MG63 (cell line): ENCODE results near the gene MTF1. TPM values are rescaled to one million over a fixed set of nuclear protein-coding genes. Genes with fewer than 3 reads are reported as not detected.

Source experiments
- DNase-seq: peaks from one replicate; pipeline ENCODE4 v3.0.0-alpha.2; 2020
- H3K27me3 ChIP-seq: fragments of 250-450 bp; sonication (Bioruptor Pico); 2 replicates; pipeline ENCODE4 v1.5.1; 2020; ENCODE audit warnings: mild to moderate bottlenecking, moderate library complexity
- H3K36me3 ChIP-seq: fragments of 250-450 bp; sonication (Bioruptor Pico); 2 replicates; pipeline ENCODE4 v1.5.1; 2020; ENCODE audit warnings: mild to moderate bottlenecking, moderate library complexity
- H3K4me3 ChIP-seq: fragments of 250-450 bp; sonication (Bioruptor Pico); 2 replicates; pipeline ENCODE4 v1.5.1; 2020; ENCODE audit warnings: mild to moderate bottlenecking, moderate library complexity
- H3K9me3 ChIP-seq: fragments of 250-450 bp; sonication (Bioruptor Pico); 2 replicates; pipeline ENCODE4 v1.5.1; 2020; ENCODE audit warnings: mild to moderate bottlenecking, moderate library complexity
- total RNA-seq: library from RNA; depleted of rRNA; stranded (reverse); fragments of >200 nt; shearing (Covaris generic); gene quantifications from 2 replicates; pipeline ENCODE4 v1.2.3, GENCODE V29; 2014; ENCODE audit warnings: low replicate concordance

Gene MTF1
- total RNA-seq, 1 experiment from 2014 or later: 2.5 TPM

- Histone ChIP-seq H3K27me3 (no peaks in the 10 kb centered on the region), H3K36me3 (peaks cover 55% of the 10 kb centered on the region), H3K9me3 (no peaks in the 10 kb centered on the region), H3K4me3 (no peak overlapping the region)
- no peak for DNase-seq
Observed at GRCh38 chr1:37883671-37884070, 24.3 kb upstream of the MTF1 start.

- peaks cover 50% of the 10 kb centered on the region for H3K36me3 ChIP-seq
Observed at GRCh38 chr1:37879865-37880264, 20.5 kb upstream of the MTF1 start.

GRCh38 chr1:37878071-37878470, 18.7 kb upstream of the MTF1 start:
- peaks cover 56% of the 10 kb centered on the region for H3K36me3 ChIP-seq
- DNase-seq: no peak

More at GRCh38 chr1:37879865-37880264, 20.5 kb upstream of the MTF1 start:
- Histone ChIP-seq H3K4me3 (no peak overlapping the region), H3K27me3 (no peaks in the 10 kb centered on the region), H3K9me3 (no peaks in the 10 kb centered on the region)
- DNase-seq: no peak

GRCh38 chr1:37875833-37876232, 16.4 kb upstream of the MTF1 start:
- no peaks in the 10 kb centered on the region for H3K27me3 ChIP-seq
- H3K36me3 ChIP-seq: peaks cover 49% of the 10 kb centered on the region
- no peaks in the 10 kb centered on the region for H3K9me3 ChIP-seq
- H3K4me3 ChIP-seq: no peak overlapping the region
- no peak for DNase-seq

More at GRCh38 chr1:37878071-37878470, 18.7 kb upstream of the MTF1 start:
- no peak overlapping the region for H3K4me3 ChIP-seq
- no peaks in the 10 kb centered on the region for H3K27me3 ChIP-seq
- no peaks in the 10 kb centered on the region for H3K9me3 ChIP-seq

GRCh38 chr1:37872692-37873091, 13.3 kb upstream of the MTF1 start:
- H3K4me3 ChIP-seq: no peak overlapping the region
- H3K36me3 ChIP-seq: peaks cover 45% of the 10 kb centered on the region
- no peaks in the 10 kb centered on the region for H3K9me3 ChIP-seq
- DNase-seq: no peak
- no peaks in the 10 kb centered on the region for H3K27me3 ChIP-seq

- H3K27me3 ChIP-seq: no peaks in the 10 kb centered on the region
- DNase-seq: no peak
- no peak overlapping the region for H3K4me3 ChIP-seq
- H3K9me3 ChIP-seq: no peaks in the 10 kb centered on the region
- peaks cover 48% of the 10 kb centered on the region for H3K36me3 ChIP-seq
Observed at GRCh38 chr1:37868466-37868865, 9.1 kb upstream of the MTF1 start.

- Histone ChIP-seq H3K36me3 (peaks cover 43% of the 10 kb centered on the region), H3K4me3 (no peak overlapping the region), H3K27me3 (no peaks in the 10 kb centered on the region), H3K9me3 (no peaks in the 10 kb centered on the region)
- no peak for DNase-seq
Observed at GRCh38 chr1:37867784-37868183, 8.4 kb upstream of the MTF1 start.

- no peak overlapping the region for H3K4me3 ChIP-seq
- no peaks in the 10 kb centered on the region for H3K27me3 ChIP-seq
- H3K36me3 ChIP-seq: peaks cover 44% of the 10 kb centered on the region
- DNase-seq: no peak
- no peaks in the 10 kb centered on the region for H3K9me3 ChIP-seq
Observed at GRCh38 chr1:37866491-37866890, 7.1 kb upstream of the MTF1 start.

GRCh38 chr1:37865348-37866120, 6.1 kb upstream of the MTF1 start:
- no peaks in the 10 kb centered on the region for H3K9me3 ChIP-seq
- H3K36me3 ChIP-seq: peaks cover 49% of the 10 kb centered on the region
- no peaks in the 10 kb centered on the region for H3K27me3 ChIP-seq
- no peak overlapping the region for H3K4me3 ChIP-seq
- peak; percentile 42 for DNase-seq

- Histone ChIP-seq H3K36me3 (peaks cover 38% of the 10 kb centered on the region), H3K4me3 (no peak overlapping the region), H3K27me3 (no peaks in the 10 kb centered on the region), H3K9me3 (no peaks in the 10 kb centered on the region)
- no peak for DNase-seq
Observed at GRCh38 chr1:37862330-37862729, 2.9 kb upstream of the MTF1 start.

- DNase-seq: no peak
- peaks cover 39% of the 10 kb centered on the region for H3K36me3 ChIP-seq
- H3K27me3 ChIP-seq: no peaks in the 10 kb centered on the region
- H3K4me3 ChIP-seq: no peak overlapping the region
- H3K9me3 ChIP-seq: no peaks in the 10 kb centered on the region
Observed at GRCh38 chr1:37861151-37861550, 1.8 kb upstream of the MTF1 start.

GRCh38 chr1:37860346-37860666, 914 bp upstream of the MTF1 start:
- no peaks in the 10 kb centered on the region for H3K27me3 ChIP-seq
- H3K9me3 ChIP-seq: no peaks in the 10 kb centered on the region
- no peak for DNase-seq
- H3K36me3 ChIP-seq: peaks cover 40% of the 10 kb centered on the region
- H3K4me3 ChIP-seq: peak overlapping the region; percentile 96

- Histone ChIP-seq H3K9me3 (no peaks in the 10 kb centered on the region), H3K4me3 (peak overlapping the region; percentile 96), H3K27me3 (no peaks in the 10 kb centered on the region), H3K36me3 (peaks cover 41% of the 10 kb centered on the region)
- peak; percentile 15 for DNase-seq
Observed at GRCh38 chr1:37858931-37859506, 373 bp downstream of the MTF1 start.

GRCh38 chr1:37854406-37854805, 5.0 kb downstream of the MTF1 start:
- Histone ChIP-seq H3K36me3 (peaks cover 45% of the 10 kb centered on the region), H3K27me3 (no peaks in the 10 kb centered on the region)
- DNase-seq: no peak

GRCh38 chr1:37853157-37853556, 6.2 kb downstream of the MTF1 start:
- no peak overlapping the region for H3K4me3 ChIP-seq
- H3K36me3 ChIP-seq: peaks cover 50% of the 10 kb centered on the region
- DNase-seq: no peak
- no peaks in the 10 kb centered on the region for H3K9me3 ChIP-seq
- no peaks in the 10 kb centered on the region for H3K27me3 ChIP-seq

More at GRCh38 chr1:37854406-37854805, 5.0 kb downstream of the MTF1 start:
- Histone ChIP-seq H3K9me3 (no peaks in the 10 kb centered on the region), H3K4me3 (no peak overlapping the region)

GRCh38 chr1:37851782-37852210, 7.6 kb downstream of the MTF1 start:
- Histone ChIP-seq H3K27me3 (no peaks in the 10 kb centered on the region), H3K36me3 (peaks cover 55% of the 10 kb centered on the region), H3K9me3 (no peaks in the 10 kb centered on the region), H3K4me3 (no peak overlapping the region)
- DNase-seq: peak; percentile 29

- Histone ChIP-seq H3K36me3 (peaks cover 56% of the 10 kb centered on the region), H3K9me3 (no peaks in the 10 kb centered on the region), H3K4me3 (no peak overlapping the region), H3K27me3 (no peaks in the 10 kb centered on the region)
- no peak for DNase-seq
Observed at GRCh38 chr1:37851262-37851661, 8.1 kb downstream of the MTF1 start.

- no peaks in the 10 kb centered on the region for H3K27me3 ChIP-seq
- H3K36me3 ChIP-seq: peaks cover 60% of the 10 kb centered on the region
- no peaks in the 10 kb centered on the region for H3K9me3 ChIP-seq
- DNase-seq: no peak
- H3K4me3 ChIP-seq: no peak overlapping the region
Observed at GRCh38 chr1:37850352-37850955, 8.9 kb downstream of the MTF1 start.
